Liver (tissue), 9 donors: ENCODE results near the gene FAAH. TPM values are rescaled to one million over a fixed set of nuclear protein-coding genes. Genes with fewer than 3 reads are reported as not detected.

Experiments used
- DNase-seq: peaks from one replicate; pipeline ENCODE4 v3.0.0-alpha.2; 2017; ENCODE audit warnings: low spot score
- H3K27ac ChIP-seq, 2 donors: one replicate each; pipeline ENCODE4 v1.7.0; 2013; ENCODE audit warnings: inconsistent platforms in 2 of 2, low read length in 2 of 2, control low read depth in 1 of 2, low read depth in 1 of 2, mild to moderate bottlenecking in 1 of 2
- H3K27me3 ChIP-seq, 4 donors: one replicate each; pipeline versions ENCODE4 v1.6.1 to v1.7.0; 2013; ENCODE audit warnings: low read length in 3 of 4, inconsistent platforms in 1 of 4, mild to moderate bottlenecking in 1 of 4, moderate library complexity in 1 of 4; ENCODE audit not compliant: control insufficient read depth in 4 of 4, insufficient read depth in 4 of 4
- H3K36me3 ChIP-seq, 4 donors: one replicate each; pipeline versions ENCODE4 v1.6.1 to v1.7.0; 2013; ENCODE audit warnings: low read length in 3 of 4, mild to moderate bottlenecking in 3 of 4, low read depth in 1 of 4, moderate library complexity in 1 of 4; ENCODE audit not compliant: control insufficient read depth in 4 of 4, insufficient read depth in 3 of 4
- H3K4me1 ChIP-seq, 4 donors: one replicate each; pipeline versions ENCODE4 v1.6.1 to v1.7.0; 2013; ENCODE audit warnings: low read length in 3 of 4, mild to moderate bottlenecking in 3 of 4, moderate library complexity in 1 of 4; ENCODE audit not compliant: control insufficient read depth in 4 of 4, insufficient read depth in 4 of 4
- H3K4me3 ChIP-seq, 3 donors: one replicate each; pipeline versions ENCODE4 v1.6.1 to v1.7.0; 2013; ENCODE audit warnings: low read length in 3 of 3, control low read depth in 1 of 3, low read depth in 1 of 3, mild to moderate bottlenecking in 1 of 3
- H3K9ac ChIP-seq, 2 donors: one replicate each; pipeline ENCODE4 v1.7.0; 2013; ENCODE audit warnings: low read length in 2 of 2, mild to moderate bottlenecking in 2 of 2, moderate library complexity in 2 of 2, control low read depth in 1 of 2, low read depth in 1 of 2
- H3K9me3 ChIP-seq, 4 donors: one replicate each; pipeline versions ENCODE4 v1.6.1 to v1.7.0; 2013; ENCODE audit warnings: low read length in 3 of 4; ENCODE audit not compliant: control insufficient read depth in 4 of 4
- CTCF ChIP-seq: fragments of 150-350 bp; IDR thresholded peaks from 2 replicates; pipeline ENCODE4 v1.5.1; 2017; ENCODE audit warnings: improper control_type of control experiment, low read depth, low read length; ENCODE audit not compliant: missing input control
- EGR1 ChIP-seq, 2 donors: IDR thresholded peaks; 2 replicates each; pipeline ENCODE4 v1.6.1; 2016 to 2018; ENCODE audit warnings: antibody characterized with exemption in 2 of 2, low read depth in 2 of 2
- FOXA1 ChIP-seq: IDR thresholded peaks from 2 replicates; pipeline ENCODE4 v1.6.1; 2016; ENCODE audit warnings: antibody characterized with exemption
- FOXA2 ChIP-seq: IDR thresholded peaks from 2 replicates; pipeline ENCODE4 v1.6.1; 2016; ENCODE audit warnings: antibody characterized with exemption
- GABPA ChIP-seq, 2 donors: IDR thresholded peaks in 1 of 2; conservative IDR thresholded peaks in 1 of 2; 2 replicates each; pipeline ENCODE4 v1.6.1; 2016; ENCODE audit warnings: antibody characterized with exemption in 2 of 2, mild to moderate bottlenecking in 1 of 2, moderate library complexity in 1 of 2
- HNF4G ChIP-seq: IDR thresholded peaks from 2 replicates; pipeline ENCODE4 v1.6.1; 2016; ENCODE audit warnings: antibody characterized with exemption
- JUND ChIP-seq, 2 donors: IDR thresholded peaks; 2 replicates each; pipeline ENCODE4 v1.6.1; 2016; ENCODE audit warnings: antibody characterized with exemption in 2 of 2
- MAX ChIP-seq: IDR thresholded peaks from 2 replicates; pipeline ENCODE4 v1.6.1; 2016; ENCODE audit warnings: antibody characterized with exemption
- NR2F2 ChIP-seq: IDR thresholded peaks from 2 replicates; pipeline ENCODE4 v1.6.1; 2016; ENCODE audit warnings: antibody characterized with exemption
- RAD21 ChIP-seq, 2 donors: IDR thresholded peaks; 2 replicates each; pipeline ENCODE4 v1.6.1; 2016; ENCODE audit warnings: antibody characterized with exemption in 2 of 2, mild to moderate bottlenecking in 2 of 2
- REST ChIP-seq: IDR thresholded peaks from 2 replicates; pipeline ENCODE4 v1.6.1; 2016; ENCODE audit warnings: antibody characterized with exemption, mild to moderate bottlenecking
- RXRA ChIP-seq, 2 donors: IDR thresholded peaks; 2 replicates each; pipeline ENCODE4 v1.6.1; 2017 to 2018; ENCODE audit warnings: antibody characterized with exemption in 2 of 2, mild to moderate bottlenecking in 1 of 2
- YY1 ChIP-seq: IDR thresholded peaks from 2 replicates; pipeline ENCODE4 v1.6.1; 2016; ENCODE audit warnings: antibody characterized with exemption, mild to moderate bottlenecking
- ZBTB33 ChIP-seq: IDR thresholded peaks from 2 replicates; pipeline ENCODE4 v1.6.1; 2016; ENCODE audit warnings: antibody characterized with exemption
- WGBS: extraction: QIAGEN DNeasy Blood & Tissue Kit; methylation state at CpG from one replicate; pipeline ENCODE4 v1.1.7; 2013; 5-methylcytosine and 5-hydroxymethylcytosine counted together
- polyA plus RNA-seq, 2 donors: library from polyadenylated mRNA; stranded (reverse) in 1 of 2; unstranded in 1 of 2; fragments of 200-250 nt in 1 of 2; fragments of >200 nt in 1 of 2; fragmentation: Nextera tagmentation in 1 of 2; extraction: Ambion mirVana in 1 of 2; gene quantifications; one replicate each; pipeline versions ENCODE4 v1.2.1 to v1.2.3, GENCODE V29; 2013 to 2015
- total RNA-seq, 2 donors: library from RNA; depleted of rRNA; stranded (reverse); fragments of >200 nt; gene quantifications; one replicate each; pipeline ENCODE4 v1.2.3, GENCODE V29; 2014
- donor health status: healthy.
- donor health status: healthy.
- donor health status: healthy.
- donor health status: healthy.
- donor health status: healthy.

FAAH gene
- total and polyA plus RNA-seq, 4 donors, result 4.3 to 41.5 (median 22.1) TPM

GRCh38 chr1:46442317-46443161, 48.4 kb downstream of the FAAH start:
- peak; percentile 88 for TF ChIP-seq CTCF
- TF ChIP-seq RXRA (IDR thresholded peaks at IDR 0.05), result no peak
- TF ChIP-seq FOXA2, result no peak
- no peak for TF ChIP-seq HNF4G
- TF ChIP-seq RAD21 (IDR thresholded peaks at IDR 0.05), result peak; percentile 34 to 61
- TF ChIP-seq NR2F2, result no peak
- Histone ChIP-seq H3K9me3 (no peaks in the 10 kb centered on the region), H3K27me3 (peaks cover 0 to 4% (median 0%) of the 10 kb centered on the region in 4 donors), H3K36me3 (no peaks in the 10 kb centered on the region), H3K27ac (no peak overlapping the region), H3K9ac (no peak overlapping the region), H3K4me3 (peak overlapping the region in 1 of 3 donors; percentile 6), H3K4me1 (peaks cover 0 to 6% (median 3%) of the 10 kb centered on the region in 4 donors)
- peak; percentile 90 for DNase-seq
- WGBS, result 13% methylated on average over 25 of the region's 25 CpGs

DNA sequence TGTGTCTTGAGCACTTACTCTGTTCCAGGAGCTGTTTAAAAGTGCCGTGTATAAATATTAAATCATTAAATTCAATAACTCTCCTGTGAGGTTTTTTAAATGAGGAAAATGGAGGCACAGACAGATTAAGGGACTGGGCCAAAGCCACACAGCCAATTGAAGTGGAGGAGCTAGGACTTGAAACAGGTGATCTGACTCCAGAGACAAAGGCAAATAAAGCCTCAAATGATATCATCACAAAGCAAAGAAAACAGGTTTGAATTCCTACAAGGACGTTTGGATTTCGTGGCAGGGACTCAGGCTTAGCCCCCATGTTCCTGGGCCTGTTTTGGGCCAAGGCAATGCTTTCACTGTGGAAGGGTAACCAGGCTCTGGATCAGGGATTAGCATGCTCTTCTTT, 50.3 kb downstream of the FAAH start:
- Histone ChIP-seq H3K27me3 (peaks cover 0 to 8% (median 4%) of the 10 kb centered on the region in 4 donors), H3K4me1 (peaks cover 0 to 11% (median 6%) of the 10 kb centered on the region in 4 donors), H3K4me3 (no peak overlapping the region), H3K9me3 (no peaks in the 10 kb centered on the region), H3K36me3 (no peaks in the 10 kb centered on the region), H3K9ac (no peak overlapping the region), H3K27ac (no peak overlapping the region)
- 76% methylated on average over 3 of the region's 3 CpGs for WGBS
- TF ChIP-seq EGR1 (IDR thresholded peaks at IDR 0.05; ENCODE audit: low read depth in 2 of 2), result no peak
- TF ChIP-seq FOXA2, result no peak
- no peak for TF ChIP-seq CTCF
- TF ChIP-seq HNF4G, result no peak
- TF ChIP-seq GABPA (IDR thresholded peaks at IDR 0.05 in 1 of 2, conservative IDR thresholded peaks at IDR 0.05 in 1 of 2), result no peak
- TF ChIP-seq MAX, result no peak
- no peak for TF ChIP-seq NR2F2
- no peak for TF ChIP-seq ZBTB33
- TF ChIP-seq RXRA (IDR thresholded peaks at IDR 0.05), result no peak
- no peak for TF ChIP-seq RAD21 (IDR thresholded peaks at IDR 0.05)
- TF ChIP-seq REST, result no peak
- TF ChIP-seq FOXA1, result no peak
- no peak for TF ChIP-seq JUND (IDR thresholded peaks at IDR 0.05)
- no peak for TF ChIP-seq YY1
- DNase-seq, result no peak
